GM12864 (cell line): ENCODE data around the gene CDKAL1.

Source experiments
- DNase-seq: peaks from one replicate; pipeline ENCODE4 v3.0.0-alpha.2; 2011; ENCODE audit warnings: low read depth
- H3K4me3 ChIP-seq: 2 replicates; pipeline ENCODE4 v1.5.1; 2011; ENCODE audit warnings: mild to moderate bottlenecking, low read depth, low read length, control low read depth
- TF ChIP-seq, protein P1 (sequence below): IDR thresholded peaks from 2 replicates; pipeline ENCODE4 v1.5.1; 2011; ENCODE audit warnings: low read depth, mild to moderate bottlenecking, moderate library complexity, low read length, control low read depth, inconsistent platforms; ENCODE audit errors: missing control alignments

The CDKAL1 gene

DNA sequence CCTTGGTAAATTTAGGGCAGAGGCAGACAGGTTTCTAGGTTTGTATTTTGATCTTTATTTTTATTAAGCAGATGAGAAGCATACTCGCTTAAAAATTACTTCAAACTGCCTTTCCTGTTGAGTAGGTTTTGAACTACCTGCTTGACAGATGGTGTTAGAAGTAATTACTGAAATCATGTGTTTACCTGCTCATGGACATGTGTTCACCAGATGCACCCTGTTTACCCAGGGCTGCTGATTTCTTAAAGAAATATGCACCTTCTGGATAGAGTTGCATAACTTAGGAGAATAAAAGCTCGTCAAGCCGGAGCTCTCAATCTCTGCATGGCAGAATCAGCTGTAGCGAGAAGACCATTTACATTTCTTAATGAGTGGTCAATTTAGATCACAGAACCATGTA lies 165.1 kb downstream of the CDKAL1 start:
- TF ChIP-seq, protein P1, sequence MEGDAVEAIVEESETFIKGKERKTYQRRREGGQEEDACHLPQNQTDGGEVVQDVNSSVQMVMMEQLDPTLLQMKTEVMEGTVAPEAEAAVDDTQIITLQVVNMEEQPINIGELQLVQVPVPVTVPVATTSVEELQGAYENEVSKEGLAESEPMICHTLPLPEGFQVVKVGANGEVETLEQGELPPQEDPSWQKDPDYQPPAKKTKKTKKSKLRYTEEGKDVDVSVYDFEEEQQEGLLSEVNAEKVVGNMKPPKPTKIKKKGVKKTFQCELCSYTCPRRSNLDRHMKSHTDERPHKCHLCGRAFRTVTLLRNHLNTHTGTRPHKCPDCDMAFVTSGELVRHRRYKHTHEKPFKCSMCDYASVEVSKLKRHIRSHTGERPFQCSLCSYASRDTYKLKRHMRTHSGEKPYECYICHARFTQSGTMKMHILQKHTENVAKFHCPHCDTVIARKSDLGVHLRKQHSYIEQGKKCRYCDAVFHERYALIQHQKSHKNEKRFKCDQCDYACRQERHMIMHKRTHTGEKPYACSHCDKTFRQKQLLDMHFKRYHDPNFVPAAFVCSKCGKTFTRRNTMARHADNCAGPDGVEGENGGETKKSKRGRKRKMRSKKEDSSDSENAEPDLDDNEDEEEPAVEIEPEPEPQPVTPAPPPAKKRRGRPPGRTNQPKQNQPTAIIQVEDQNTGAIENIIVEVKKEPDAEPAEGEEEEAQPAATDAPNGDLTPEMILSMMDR: no peak
- H3K4me3 ChIP-seq: no peak overlapping the region
- no peak for DNase-seq

DNA sequence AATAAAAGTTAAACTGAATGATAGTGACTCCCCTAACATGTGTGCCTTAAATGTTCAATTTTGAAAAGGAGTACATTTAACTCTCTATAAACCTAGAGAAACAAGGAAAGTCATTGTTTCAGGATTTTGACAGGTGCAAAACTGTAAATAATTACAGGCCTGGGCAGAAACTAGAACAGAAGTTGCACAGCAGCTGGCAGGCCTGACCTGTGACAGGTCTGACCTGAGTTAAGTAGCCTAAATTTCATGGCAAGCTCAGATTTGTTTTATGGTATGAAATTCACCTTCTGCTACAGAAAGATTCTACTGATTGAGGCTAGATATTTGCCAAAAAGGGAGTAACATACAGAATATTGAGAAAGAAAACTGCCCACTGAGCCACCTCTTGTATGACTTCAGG lies 166.1 kb downstream of the CDKAL1 start:
- TF ChIP-seq, protein P1: no peak
- DNase-seq: no peak
- H3K4me3 ChIP-seq: no peak overlapping the region

DNA sequence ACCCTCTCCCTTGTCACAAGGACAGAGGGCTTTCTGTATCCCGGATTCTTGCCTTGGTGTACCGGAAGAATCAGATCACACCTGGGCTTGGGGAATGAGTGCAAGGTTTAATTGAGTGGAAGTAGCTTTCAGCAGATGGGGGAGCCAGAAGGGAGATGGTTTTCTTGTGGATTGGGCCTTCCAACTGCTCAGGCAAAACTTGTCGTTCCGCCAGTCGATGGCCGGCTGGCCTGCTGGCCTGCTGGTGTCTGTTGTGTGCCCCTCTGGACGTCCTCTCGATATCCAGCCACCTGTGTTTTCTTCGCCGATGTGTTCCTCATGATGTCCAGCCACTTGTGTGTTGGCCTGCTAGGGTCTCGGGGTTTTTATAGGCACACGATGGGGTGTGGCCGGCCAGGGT lies 168.1 kb downstream of the CDKAL1 start:
- no peak for DNase-seq
- H3K4me3 ChIP-seq: no peak overlapping the region
- TF ChIP-seq, protein P1: no peak

DNA sequence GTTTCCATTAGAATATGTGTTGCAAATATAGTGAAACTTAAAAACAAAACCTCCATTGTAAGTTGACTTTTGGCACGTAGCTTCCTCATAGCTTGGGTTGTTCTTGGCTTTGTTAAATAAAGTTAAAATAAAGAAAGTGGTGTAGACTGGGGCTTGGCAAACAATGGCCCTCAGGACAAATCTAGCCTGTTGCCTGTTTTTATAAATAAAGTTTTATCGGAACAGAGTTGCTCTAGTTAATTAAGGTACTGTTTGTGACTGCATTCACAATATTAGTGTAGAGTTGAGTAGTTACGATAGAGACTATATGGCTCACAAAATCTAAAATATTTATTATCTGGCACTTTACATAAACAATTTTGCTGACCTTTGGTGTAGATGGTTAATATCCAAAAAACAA lies 168.8 kb downstream of the CDKAL1 start:
- TF ChIP-seq, protein P1: no peak
- DNase-seq: no peak

DNA sequence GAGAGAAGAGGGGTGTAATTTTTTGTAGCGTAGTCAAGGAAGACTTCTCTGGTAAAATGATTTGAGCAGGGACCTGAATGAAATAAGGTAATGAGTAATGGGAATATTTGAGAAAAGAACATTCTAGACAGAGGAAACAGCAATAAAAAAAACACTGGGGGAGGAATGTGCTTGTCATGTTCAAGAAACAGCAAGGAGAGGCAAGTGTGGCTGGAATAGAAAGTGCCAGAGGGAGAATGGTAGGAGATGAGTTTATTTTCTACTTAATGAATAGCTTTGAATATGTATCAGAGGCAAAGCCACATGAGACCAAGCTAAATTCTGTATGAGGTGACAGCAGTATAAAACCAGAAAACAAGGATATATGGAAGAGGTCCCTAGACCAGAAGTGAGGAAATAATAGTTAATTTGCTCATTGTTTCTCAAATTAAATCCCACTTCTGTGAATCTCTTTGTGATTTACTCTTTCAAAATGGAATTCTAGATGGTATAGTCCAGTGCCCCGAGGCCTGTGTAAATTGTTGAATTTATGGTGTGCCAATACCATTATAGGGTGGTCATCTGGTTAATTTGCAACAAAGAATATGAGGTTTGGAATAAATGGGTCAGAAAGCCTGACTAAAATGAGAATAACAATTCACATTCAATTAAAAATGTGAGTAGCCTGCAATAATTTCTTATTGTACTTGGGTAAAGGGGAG lies 170.2 kb downstream of the CDKAL1 start:
- TF ChIP-seq, protein P1: no peak
- no peak overlapping the region; the same call in 1 of the 2 replicates for H3K4me3 ChIP-seq
- DNase-seq: no peak

More for the DNA sequence above, 168.8 kb downstream of the CDKAL1 start:
- no peak overlapping the region for H3K4me3 ChIP-seq

DNA sequence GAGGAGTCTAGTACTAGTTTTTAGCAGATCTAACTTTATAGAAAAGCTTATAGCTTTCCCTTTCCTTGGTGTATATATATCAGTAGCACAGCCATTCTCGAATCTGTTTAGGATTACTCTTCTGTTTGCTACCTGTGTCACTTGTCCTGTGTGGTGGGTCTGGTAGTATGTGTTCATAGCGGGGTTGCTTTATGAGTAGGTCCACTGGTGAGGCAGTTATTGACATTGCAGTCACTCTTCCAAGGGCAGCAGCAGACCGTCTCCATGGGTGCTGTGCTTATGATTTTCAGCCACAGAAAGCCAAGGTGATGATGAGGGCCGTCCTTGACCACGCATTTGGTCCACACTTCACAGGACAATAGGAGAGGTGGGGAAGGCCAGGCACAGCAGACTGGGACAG lies 171.5 kb downstream of the CDKAL1 start:
- no peak for DNase-seq
- TF ChIP-seq, protein P1: no peak
- no peak overlapping the region for H3K4me3 ChIP-seq
